HEK293T (cell line): ENCODE data around the gene CEP170B.

Source experiments
- CTCF ChIA-PET: fragments of 350-600 bp; formaldehyde crosslinking; extraction: SDS; loops from one replicate; lab custom pipeline; 2021; ENCODE audit warnings: antibody characterized with exemption, inconsistent platforms; lab: Yijun Ruan, JAX
- POLR2A ChIA-PET: fragments of 350-600 bp; formaldehyde crosslinking; extraction: SDS; loops from one replicate; lab custom pipeline; 2020; ENCODE audit warnings: antibody characterized with exemption, inconsistent platforms; lab: Yijun Ruan, JAX
- DNase-seq: peaks from one replicate; pipeline ENCODE4 v3.0.0; 2012; ENCODE audit warnings: mixed read lengths; ENCODE audit errors: extremely low spot score
- ARNT ChIP-seq: fragments of 450-650 bp; IDR thresholded peaks from 2 replicates; pipeline ENCODE4 v1.6.1; 2017; ENCODE audit warnings: mild to moderate bottlenecking
- BHLHE40 ChIP-seq: fragments of 450-650 bp; IDR thresholded peaks from 2 replicates; pipeline ENCODE4 v1.6.1; 2016; ENCODE audit warnings: mild to moderate bottlenecking, moderate library complexity, borderline replicate concordance
- CTBP1 ChIP-seq: fragments of 450-650 bp; IDR thresholded peaks from 2 replicates; pipeline ENCODE4 v1.6.1; 2016; ENCODE audit warnings: borderline replicate concordance
- ELF4 ChIP-seq: fragments of 450-650 bp; IDR thresholded peaks from 2 replicates; pipeline ENCODE4 v1.6.1; 2017; ENCODE audit warnings: antibody characterized with exemption
- FOXA1 ChIP-seq: fragments of 450-650 bp; IDR thresholded peaks from 2 replicates; pipeline ENCODE4 v1.6.1; 2016; ENCODE audit warnings: mild to moderate bottlenecking
- FOXK2 ChIP-seq: fragments of 450-650 bp; IDR thresholded peaks from 2 replicates; pipeline ENCODE4 v1.6.1; 2016; ENCODE audit warnings: mild to moderate bottlenecking
- FOXM1 ChIP-seq: fragments of 450-650 bp; IDR thresholded peaks from 2 replicates; pipeline ENCODE4 v1.6.1; 2017; ENCODE audit warnings: mild to moderate bottlenecking, borderline replicate concordance
- HDGF ChIP-seq: fragments of 450-650 bp; IDR thresholded peaks from 2 replicates; pipeline ENCODE4 v1.6.1; 2017; ENCODE audit warnings: antibody characterized with exemption, borderline replicate concordance
- L3MBTL2 ChIP-seq: fragments of 450-650 bp; conservative IDR thresholded peaks from 2 replicates; pipeline ENCODE4 v1.6.1; 2016; ENCODE audit warnings: mild to moderate bottlenecking
- LEF1 ChIP-seq: fragments of 450-650 bp; IDR thresholded peaks from 2 replicates; pipeline ENCODE4 v1.6.1; 2017; ENCODE audit warnings: mild to moderate bottlenecking, borderline replicate concordance
- NFRKB ChIP-seq: fragments of 450-650 bp; IDR thresholded peaks from 2 replicates; pipeline ENCODE4 v1.6.1; 2016; ENCODE audit warnings: mild to moderate bottlenecking, moderate library complexity
- SP1 ChIP-seq: fragments of 450-650 bp; IDR thresholded peaks from 2 replicates; pipeline ENCODE4 v1.6.1; 2017
- SUZ12 ChIP-seq: fragments of 450-650 bp; IDR thresholded peaks from 2 replicates; pipeline ENCODE4 v1.6.1; 2016; ENCODE audit warnings: mild to moderate bottlenecking
- TARDBP ChIP-seq: fragments of 450-650 bp; IDR thresholded peaks from 2 replicates; pipeline ENCODE4 v1.6.1; 2016
- ZNF384 ChIP-seq: fragments of 450-650 bp; IDR thresholded peaks from 2 replicates; pipeline ENCODE4 v1.6.1; 2016
- TF ChIP-seq, protein P1 (sequence below): fragments of 450-650 bp; IDR thresholded peaks from 2 replicates; pipeline ENCODE4 v1.6.1; 2016

The CEP170B gene

DNA sequence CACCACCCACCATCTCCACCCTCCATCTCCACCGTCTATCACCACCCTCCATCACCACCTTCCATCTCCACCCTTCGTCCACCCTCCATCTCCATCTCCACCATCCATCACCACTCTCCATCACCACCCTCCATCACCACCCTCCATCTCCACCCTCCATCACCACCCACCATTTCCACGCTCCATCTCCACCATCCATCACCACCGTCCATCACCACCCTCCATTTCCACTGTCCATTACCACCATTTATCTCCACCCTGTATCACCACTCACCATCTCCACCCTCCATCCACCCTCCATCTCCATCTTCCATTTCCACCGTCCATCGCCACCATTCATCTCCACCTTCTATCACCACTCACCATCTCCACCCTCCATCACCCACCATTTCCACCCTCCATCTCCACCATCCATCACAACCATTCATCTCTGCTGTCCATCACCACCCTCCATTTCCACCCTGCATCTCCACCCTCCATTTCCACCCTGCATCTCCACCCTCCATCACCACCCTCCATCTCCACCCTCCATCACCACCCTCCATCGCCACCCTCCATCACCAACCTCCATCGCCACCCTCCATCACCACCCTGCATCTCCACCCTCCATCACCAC lies 6.1 kb upstream of the CEP170B start:
- no peak for TF ChIP-seq ARNT
- TF ChIP-seq CTBP1, result no peak
- TF ChIP-seq LEF1, result no peak
- TF ChIP-seq FOXA1, result no peak
- TF ChIP-seq ELF4, result no peak
- no peak for TF ChIP-seq ZNF384
- TF ChIP-seq BHLHE40, result no peak
- TF ChIP-seq FOXM1, result no peak
- no peak for TF ChIP-seq SUZ12
- no peak for TF ChIP-seq L3MBTL2
- TF ChIP-seq, protein P1, sequence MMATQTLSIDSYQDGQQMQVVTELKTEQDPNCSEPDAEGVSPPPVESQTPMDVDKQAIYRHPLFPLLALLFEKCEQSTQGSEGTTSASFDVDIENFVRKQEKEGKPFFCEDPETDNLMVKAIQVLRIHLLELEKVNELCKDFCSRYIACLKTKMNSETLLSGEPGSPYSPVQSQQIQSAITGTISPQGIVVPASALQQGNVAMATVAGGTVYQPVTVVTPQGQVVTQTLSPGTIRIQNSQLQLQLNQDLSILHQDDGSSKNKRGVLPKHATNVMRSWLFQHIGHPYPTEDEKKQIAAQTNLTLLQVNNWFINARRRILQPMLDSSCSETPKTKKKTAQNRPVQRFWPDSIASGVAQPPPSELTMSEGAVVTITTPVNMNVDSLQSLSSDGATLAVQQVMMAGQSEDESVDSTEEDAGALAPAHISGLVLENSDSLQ, result no peak
- no peak for TF ChIP-seq HDGF
- no peak for TF ChIP-seq FOXK2
- no peak for TF ChIP-seq SP1
- ChIA-PET CTCF (no interaction called here), POLR2A (no interaction called here)
- DNase-seq, result no peak

DNA sequence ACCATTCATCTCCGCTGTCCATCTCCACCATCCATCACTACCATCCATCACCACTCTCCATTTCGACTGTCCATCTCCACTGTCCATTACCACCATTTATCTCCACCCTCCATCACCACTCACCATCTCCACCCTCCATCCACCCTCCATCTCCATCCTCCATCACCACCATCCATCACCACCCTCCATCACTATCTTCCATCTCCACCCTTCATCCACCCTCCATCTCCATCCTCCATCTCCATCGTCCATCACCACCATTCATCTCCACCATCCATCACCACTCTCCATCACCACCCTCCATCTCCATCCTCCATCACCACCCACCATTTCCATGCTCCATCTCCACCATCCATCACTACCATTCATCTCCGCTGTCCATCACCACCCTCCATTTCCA lies 5.2 kb upstream of the CEP170B start:
- CTCF ChIA-PET, result no interaction called here
- no peak for TF ChIP-seq ZNF384
- no peak for TF ChIP-seq NFRKB
- TF ChIP-seq FOXK2, result no peak
- no peak for TF ChIP-seq CTBP1
- no peak for TF ChIP-seq BHLHE40
- no peak for TF ChIP-seq FOXA1
- TF ChIP-seq SUZ12, result no peak
- TF ChIP-seq, protein P1, result no peak
- no peak for TF ChIP-seq ARNT
- no peak for TF ChIP-seq HDGF
- TF ChIP-seq FOXM1, result no peak
- TF ChIP-seq TARDBP, result no peak
- no peak for TF ChIP-seq L3MBTL2
- no peak for TF ChIP-seq LEF1
- no peak for TF ChIP-seq ELF4
- TF ChIP-seq SP1, result no peak
- DNase-seq, result no peak
- POLR2A ChIA-PET, result no interaction called here

GRCh38 chr14:104860414-104860813 lies 4.7 kb upstream of the CEP170B start:
- no peak for DNase-seq
- TF ChIP-seq TARDBP, result no peak
- no peak for TF ChIP-seq BHLHE40
- TF ChIP-seq LEF1, result no peak
- TF ChIP-seq FOXK2, result no peak
- CTCF ChIA-PET, result no interaction called here
- POLR2A ChIA-PET, result no interaction called here

DNA sequence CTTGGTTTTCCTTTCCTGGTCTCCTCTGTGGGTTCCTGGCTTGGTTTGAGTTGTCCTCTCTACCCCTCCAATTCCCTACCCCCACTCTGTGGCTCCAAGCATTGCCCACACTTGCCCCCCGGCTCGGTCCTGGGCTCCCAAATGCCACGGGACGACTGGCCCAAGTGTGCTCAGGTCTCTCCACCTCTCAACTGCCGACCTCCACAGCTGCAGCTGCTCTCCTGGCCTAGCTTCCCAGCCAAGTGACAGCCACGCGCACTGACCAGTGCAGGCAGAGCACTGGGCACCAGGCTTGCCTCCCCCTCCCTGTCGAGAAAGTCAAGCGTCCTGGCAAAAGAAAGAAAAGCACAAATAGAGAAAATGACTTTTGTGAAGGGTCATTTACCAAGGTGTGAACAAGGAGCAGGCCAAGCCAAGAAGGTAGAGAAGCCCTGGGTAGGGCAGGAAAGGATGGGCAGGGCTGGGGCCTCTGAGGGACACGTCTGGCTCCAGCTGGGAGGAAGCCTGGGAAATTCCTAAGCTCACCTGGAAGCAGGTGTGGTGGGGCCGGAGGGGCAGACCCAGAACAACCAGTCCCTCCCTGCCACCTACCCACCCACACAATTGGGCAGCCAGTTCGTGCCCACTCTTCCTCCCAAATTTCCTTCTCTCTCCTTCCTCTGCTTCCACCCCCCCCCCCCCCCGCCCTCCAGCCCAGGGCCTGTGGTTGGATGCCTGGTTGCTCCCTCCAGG lies 1.8 kb upstream of the CEP170B start:
- TF ChIP-seq ARNT, result no peak
- TF ChIP-seq, protein P1, result no peak
- TF ChIP-seq FOXK2, result no peak
- TF ChIP-seq ELF4, result no peak
- no peak for TF ChIP-seq ZNF384
- no peak for TF ChIP-seq BHLHE40
- no peak for TF ChIP-seq L3MBTL2
- TF ChIP-seq CTBP1, result no peak
- TF ChIP-seq FOXA1, result no peak
- TF ChIP-seq TARDBP, result no peak
- no peak for TF ChIP-seq FOXM1
- no peak for TF ChIP-seq HDGF
- TF ChIP-seq SP1, result no peak
- no peak for TF ChIP-seq LEF1
- TF ChIP-seq NFRKB, result no peak
- no peak for TF ChIP-seq SUZ12
- DNase-seq, result no peak
- ChIA-PET CTCF (interaction anchor here (1.0 kb wide), 1 partner anchor 36 kb away, joined by 3 read pairs; no protein-coding TSS in a partner anchor), POLR2A (interaction anchor here (1.9 kb wide), 1 partner anchor 10 kb away, joined by 7 read pairs; no protein-coding TSS in a partner anchor)

GRCh38 chr14:104863923-104864266 lies 1.2 kb upstream of the CEP170B start:
- POLR2A ChIA-PET, result interaction anchor here (1.9 kb wide), 1 partner anchor 11 kb away, joined by 7 read pairs; no protein-coding TSS in a partner anchor
- CTCF ChIA-PET, result interaction anchor here (1.0 kb wide), 1 partner anchor 37 kb away, joined by 3 read pairs; no protein-coding TSS in a partner anchor
- DNase-seq, result no peak
- TF ChIP-seq ELF4, result no peak
- TF ChIP-seq LEF1, result no peak
- TF ChIP-seq ZNF384, result no peak
- no peak for TF ChIP-seq L3MBTL2
- no peak for TF ChIP-seq HDGF
- TF ChIP-seq FOXK2, result no peak
- no peak for TF ChIP-seq ARNT
- TF ChIP-seq, protein P1, result no peak
- TF ChIP-seq SP1, result no peak
- TF ChIP-seq SUZ12, result no peak
- no peak for TF ChIP-seq FOXA1
